Ovary (tissue), 3 donors: Measurements from ENCODE around the gene NUCB2.

Experiments used
- POLR2A ChIP-seq: fragments of 450-650 bp; IDR thresholded peaks from one replicate; pipeline ENCODE4 v1.6.1; 2017; ENCODE audit warnings: antibody characterized with exemption, mild to moderate bottlenecking, moderate library complexity
- TF ChIP-seq, protein P1 (sequence below), 3 donors: fragments of 450-650 bp in 2 of 3; fragments of 200-600 bp in 1 of 3; IDR thresholded peaks; one replicate each; pipeline versions ENCODE4 v1.5.1 to v1.8.0; 2016 to 2022; ENCODE audit warnings: antibody characterized with exemption in 3 of 3, mild to moderate bottlenecking in 1 of 3
- donor health status: DM: no; HTN: no; CAD: no.

GRCh38 chr11:17273211-17273610 lies 3.3 kb upstream of the NUCB2 start:
- TF ChIP-seq, protein P1, sequence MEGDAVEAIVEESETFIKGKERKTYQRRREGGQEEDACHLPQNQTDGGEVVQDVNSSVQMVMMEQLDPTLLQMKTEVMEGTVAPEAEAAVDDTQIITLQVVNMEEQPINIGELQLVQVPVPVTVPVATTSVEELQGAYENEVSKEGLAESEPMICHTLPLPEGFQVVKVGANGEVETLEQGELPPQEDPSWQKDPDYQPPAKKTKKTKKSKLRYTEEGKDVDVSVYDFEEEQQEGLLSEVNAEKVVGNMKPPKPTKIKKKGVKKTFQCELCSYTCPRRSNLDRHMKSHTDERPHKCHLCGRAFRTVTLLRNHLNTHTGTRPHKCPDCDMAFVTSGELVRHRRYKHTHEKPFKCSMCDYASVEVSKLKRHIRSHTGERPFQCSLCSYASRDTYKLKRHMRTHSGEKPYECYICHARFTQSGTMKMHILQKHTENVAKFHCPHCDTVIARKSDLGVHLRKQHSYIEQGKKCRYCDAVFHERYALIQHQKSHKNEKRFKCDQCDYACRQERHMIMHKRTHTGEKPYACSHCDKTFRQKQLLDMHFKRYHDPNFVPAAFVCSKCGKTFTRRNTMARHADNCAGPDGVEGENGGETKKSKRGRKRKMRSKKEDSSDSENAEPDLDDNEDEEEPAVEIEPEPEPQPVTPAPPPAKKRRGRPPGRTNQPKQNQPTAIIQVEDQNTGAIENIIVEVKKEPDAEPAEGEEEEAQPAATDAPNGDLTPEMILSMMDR (IDR thresholded peaks at IDR 0.05): no peak
- TF ChIP-seq POLR2A: no peak
